Measurements from ENCODE around the gene MAGEA1.

MAGEA1 gene

DNA sequence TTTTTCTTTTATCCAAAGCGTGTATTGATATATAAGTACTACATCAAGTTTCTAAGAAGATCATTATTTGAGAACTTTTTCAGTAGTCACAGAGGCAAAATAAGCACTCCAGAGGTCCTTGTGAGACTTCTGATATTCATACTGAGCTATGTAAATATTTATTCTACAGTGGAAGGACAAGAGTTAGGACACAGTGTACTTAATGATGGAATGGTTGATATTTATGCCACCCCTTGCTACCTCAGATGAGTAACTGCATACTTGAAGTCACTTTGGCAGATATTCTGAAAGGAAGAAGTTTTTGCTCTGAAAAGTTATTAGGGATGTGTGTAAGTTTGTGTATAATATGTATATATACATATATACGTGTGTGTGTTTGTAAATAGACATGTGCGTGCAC is 30.3 kb downstream of the MAGEA1 start:
- DNase-seq (ENCODE audit: insufficient read length, low spot score) (no peak), FAIRE-seq (no peak)
- TF ChIP-seq POLR2A (IDR thresholded peaks at IDR 0.05; ENCODE audit: low read depth, low read length): no peak

DNA sequence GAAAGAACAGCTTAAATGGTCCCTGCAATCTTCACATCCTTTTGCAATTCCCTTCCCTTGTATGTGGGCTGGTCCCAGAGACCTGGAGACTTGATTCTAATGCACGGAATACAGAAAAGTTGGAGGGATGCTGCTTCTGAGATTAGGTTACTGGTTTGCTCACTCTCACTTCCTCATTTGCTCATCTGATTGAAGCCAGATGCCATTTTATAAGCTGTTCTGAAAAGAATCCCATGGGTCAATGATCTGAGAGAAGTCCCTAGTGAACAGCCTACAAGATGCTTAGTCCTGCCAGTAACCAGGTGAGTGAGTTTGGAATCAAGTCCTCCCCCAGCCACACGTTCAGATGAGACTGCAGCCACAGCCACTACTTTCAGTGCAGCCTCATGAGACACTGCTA is 35.9 kb downstream of the MAGEA1 start:
- TF ChIP-seq POLR2A (IDR thresholded peaks at IDR 0.05; ENCODE audit: low read depth, low read length): no peak
- DNase-seq (ENCODE audit: insufficient read length, low spot score) (no peak), FAIRE-seq (no peak)

DNA sequence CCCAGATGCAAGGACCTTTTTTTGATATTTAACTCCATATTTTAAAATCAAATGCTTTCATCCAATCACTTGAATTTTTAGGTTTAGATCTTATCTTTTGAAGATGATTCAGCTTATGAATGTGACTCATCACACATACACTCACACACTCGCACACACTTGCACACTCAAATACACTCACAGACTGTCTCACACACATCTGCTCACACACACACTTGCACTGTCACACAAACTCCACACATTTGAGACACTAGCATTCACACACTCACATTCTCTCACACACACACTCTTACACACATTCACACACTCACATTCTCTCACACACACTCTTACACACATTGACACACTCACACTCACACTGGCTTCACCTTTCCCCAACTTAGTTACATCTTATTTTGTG is 37.8 kb downstream of the MAGEA1 start:
- DNase-seq (ENCODE audit: insufficient read length, low spot score): no peak
- TF ChIP-seq POLR2A (IDR thresholded peaks at IDR 0.05; ENCODE audit: low read depth, low read length): no peak
- FAIRE-seq: no peak

DNA sequence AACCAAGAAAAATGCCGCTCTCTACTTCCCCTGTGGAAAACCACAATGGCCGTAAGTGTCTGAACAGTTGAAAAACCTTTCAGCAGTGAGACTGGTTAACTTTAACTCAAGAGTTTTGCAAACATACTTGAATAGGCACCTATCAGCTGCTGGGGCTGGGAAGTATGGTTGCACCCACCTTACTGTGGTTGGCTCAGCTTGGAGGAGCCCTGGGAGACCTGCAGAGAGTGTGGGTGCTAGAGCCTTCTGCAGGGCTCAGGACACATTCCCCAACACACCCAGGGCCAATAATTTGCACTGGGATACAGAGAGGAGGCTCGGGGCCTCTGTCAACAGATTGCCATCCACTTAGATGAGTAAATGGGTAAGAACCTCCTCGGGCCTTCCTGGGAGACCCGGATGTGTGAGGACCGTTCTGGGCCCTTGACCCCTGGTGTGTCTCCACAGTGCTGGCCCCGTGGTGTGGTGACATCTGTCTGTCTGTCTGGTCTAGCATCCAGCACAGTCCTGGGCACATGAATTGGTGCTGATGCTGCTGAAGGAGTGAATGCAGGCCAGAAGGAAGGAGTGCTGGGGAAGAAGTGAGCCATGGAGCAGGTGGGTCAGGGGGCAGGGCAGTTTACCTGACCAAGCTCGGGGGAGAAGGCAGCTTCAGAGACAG is 46.5 kb downstream of the MAGEA1 start:
- TF ChIP-seq POLR2A (IDR thresholded peaks at IDR 0.05; ENCODE audit: low read depth, low read length): no peak
- DNase-seq (ENCODE audit: insufficient read length, low spot score) (no peak), FAIRE-seq (no peak)

DNA sequence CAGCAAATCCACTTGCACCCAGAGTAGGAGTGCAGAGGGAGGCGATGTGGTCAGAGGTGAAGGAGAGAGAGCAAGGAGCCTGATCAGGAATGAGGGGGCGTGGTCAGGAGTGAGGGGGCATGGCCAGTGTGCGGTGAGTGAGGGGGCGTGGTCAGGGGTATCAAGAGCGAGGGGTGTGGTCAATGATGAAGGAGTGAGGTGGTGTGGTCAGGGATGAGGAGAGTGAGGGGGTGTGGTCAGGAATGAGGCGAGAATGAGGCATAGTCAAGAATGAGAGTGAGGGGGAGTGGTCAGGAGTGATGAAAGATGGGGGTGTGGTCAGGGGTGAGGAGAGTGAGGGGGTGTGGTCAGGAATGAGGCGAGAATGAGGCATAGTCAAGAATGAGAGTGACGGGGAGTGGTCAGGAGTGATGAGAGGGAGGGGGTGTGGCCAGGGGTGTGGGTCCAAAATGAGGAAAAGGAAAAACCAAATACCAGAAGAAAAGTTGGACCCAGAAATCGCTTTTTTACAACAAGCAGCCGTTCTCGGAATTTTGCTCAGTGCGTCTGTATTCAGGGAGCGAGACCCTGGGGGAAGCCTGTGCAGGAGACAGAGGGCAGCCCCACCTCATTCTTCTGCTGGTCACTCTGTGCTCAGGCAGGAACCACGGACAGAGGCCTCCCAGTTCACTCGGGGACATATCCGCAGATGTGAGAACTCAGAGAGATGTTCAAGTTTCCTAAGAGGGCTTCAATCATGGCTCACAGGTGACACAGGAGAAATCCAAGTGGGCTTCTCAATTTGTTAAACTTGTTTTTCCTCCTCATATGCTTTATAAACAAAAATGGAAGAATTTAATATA is 47.5 kb downstream of the MAGEA1 start:
- peak; percentile 84 for FAIRE-seq
- no peak for TF ChIP-seq POLR2A (IDR thresholded peaks at IDR 0.05; ENCODE audit: low read depth, low read length)
- DNase-seq (ENCODE audit: insufficient read length, low spot score): peak; percentile 48

Data from H54 (cell line).